BE2C (cell line): ENCODE results near the gene B4GALNT1.

Source experiments
- DNase-seq: peaks from one replicate; pipeline ENCODE4 v3.0.0-alpha.2; 2020
- H3K27me3 ChIP-seq: fragments of 250-450 bp; sonication (Bioruptor Pico); 2 replicates; pipeline ENCODE4 v1.5.1; 2020; ENCODE audit warnings: mild to moderate bottlenecking
- H3K36me3 ChIP-seq: fragments of 250-450 bp; sonication (Bioruptor Pico); 2 replicates; pipeline ENCODE4 v1.5.1; 2020; ENCODE audit warnings: mild to moderate bottlenecking
- H3K4me1 ChIP-seq: fragments of 250-450 bp; sonication (Bioruptor Pico); 2 replicates; pipeline ENCODE4 v1.5.1; 2020
- H3K4me3 ChIP-seq: 2 replicates; pipeline ENCODE4 v1.5.1; 2011; ENCODE audit warnings: low read depth, low read length
- H3K9me3 ChIP-seq: fragments of 250-450 bp; sonication (Bioruptor Pico); 2 replicates; pipeline ENCODE4 v1.5.1; 2020
- CTCF ChIP-seq: IDR thresholded peaks from 2 replicates; pipeline ENCODE4 v1.5.1; 2012; ENCODE audit warnings: mild to moderate bottlenecking, low read depth, low read length

The B4GALNT1 gene

GRCh38 chr12:57624441-57625220, 8.4 kb downstream of the B4GALNT1 start:
- DNase-seq, result no peak
- H3K9me3 ChIP-seq, result no peaks in the 10 kb centered on the region
- H3K4me3 ChIP-seq, result no peak overlapping the region
- H3K36me3 ChIP-seq, result peaks cover 3% of the 10 kb centered on the region; the same call in 1 of the 2 replicates
- H3K27me3 ChIP-seq, result peaks cover 6% of the 10 kb centered on the region; the same call in 1 of the 2 replicates
- no peak for TF ChIP-seq CTCF
- no peaks in the 10 kb centered on the region for H3K4me1 ChIP-seq

- Histone ChIP-seq H3K36me3 (peaks cover 3% of the 10 kb centered on the region; the same call in 1 of the 2 replicates), H3K9me3 (no peaks in the 10 kb centered on the region), H3K4me1 (no peaks in the 10 kb centered on the region), H3K27me3 (peaks cover 6% of the 10 kb centered on the region; the same call in 1 of the 2 replicates), H3K4me3 (no peak overlapping the region)
- no peak for TF ChIP-seq CTCF
- DNase-seq, result no peak
These were observed 9.1 kb downstream of the B4GALNT1 start for GRCh38 chr12:57623811-57624390.

GRCh38 chr12:57623385-57623784, 9.6 kb downstream of the B4GALNT1 start:
- H3K9me3 ChIP-seq, result no peaks in the 10 kb centered on the region
- H3K27me3 ChIP-seq, result peaks cover 6% of the 10 kb centered on the region; the same call in 1 of the 2 replicates
- no peak for DNase-seq
- H3K4me3 ChIP-seq, result no peak overlapping the region
- TF ChIP-seq CTCF, result no peak
- no peaks in the 10 kb centered on the region for H3K36me3 ChIP-seq
- H3K4me1 ChIP-seq, result no peaks in the 10 kb centered on the region

GRCh38 chr12:57622293-57623245, 10.4 kb downstream of the B4GALNT1 start:
- no peak for DNase-seq
- no peaks in the 10 kb centered on the region for H3K9me3 ChIP-seq
- H3K36me3 ChIP-seq, result no peaks in the 10 kb centered on the region
- no peak for TF ChIP-seq CTCF
- no peak overlapping the region for H3K4me3 ChIP-seq
- no peaks in the 10 kb centered on the region for H3K4me1 ChIP-seq
- peaks cover 6% of the 10 kb centered on the region; the same call in 1 of the 2 replicates for H3K27me3 ChIP-seq

GRCh38 chr12:57621497-57622292, 11.3 kb downstream of the B4GALNT1 start:
- TF ChIP-seq CTCF, result peak; percentile 92
- no peaks in the 10 kb centered on the region for H3K36me3 ChIP-seq
- no peaks in the 10 kb centered on the region for H3K9me3 ChIP-seq
- H3K27me3 ChIP-seq, result peaks cover 6% of the 10 kb centered on the region; the same call in 1 of the 2 replicates
- DNase-seq, result peak; percentile 87
- peak overlapping the region; percentile 45 for H3K4me3 ChIP-seq
- no peaks in the 10 kb centered on the region for H3K4me1 ChIP-seq
